ENCODE measurements around the gene S100A8. TPM values are rescaled to one million over a fixed set of nuclear protein-coding genes. Genes with fewer than 3 reads are reported as not detected.
A peak's percentile ranks its signal among the peaks of the same experiment; 100 is the strongest.

Gene S100A8
- total RNA-seq, 2 donors from 2014 or later = 19.1 to 37.1 TPM

DNA sequence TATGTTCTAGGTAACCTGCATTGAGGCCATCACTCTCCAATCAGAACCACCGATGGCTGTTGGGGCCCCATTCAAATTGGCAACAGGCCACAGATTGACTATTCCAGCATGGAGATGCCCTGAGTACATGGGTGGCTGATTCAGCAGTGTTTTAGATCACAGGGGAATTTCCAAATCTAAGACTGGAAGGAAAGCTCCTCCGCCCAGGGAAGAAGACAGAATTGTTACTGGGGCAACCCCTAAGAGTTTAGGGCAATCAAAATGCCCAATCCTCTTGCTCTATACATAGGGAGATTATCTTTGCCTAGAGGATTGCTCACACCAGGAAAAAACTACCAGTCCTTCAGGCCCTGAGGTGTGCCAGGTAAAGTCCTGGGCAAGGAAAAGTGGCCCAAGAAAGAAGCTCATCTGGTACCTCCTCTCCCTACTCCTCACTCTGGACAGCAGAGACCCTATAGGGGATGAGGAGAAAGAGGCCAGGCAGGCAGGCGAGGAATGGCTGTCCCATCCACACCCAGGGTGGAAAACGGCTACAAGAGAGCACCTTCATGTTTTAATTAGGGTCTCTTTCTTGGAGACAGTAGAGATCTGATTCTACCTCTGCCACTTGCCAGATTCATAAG is 5.8 kb downstream of the S100A8 start:
- no peak overlapping the region for H3K27ac ChIP-seq

DNA sequence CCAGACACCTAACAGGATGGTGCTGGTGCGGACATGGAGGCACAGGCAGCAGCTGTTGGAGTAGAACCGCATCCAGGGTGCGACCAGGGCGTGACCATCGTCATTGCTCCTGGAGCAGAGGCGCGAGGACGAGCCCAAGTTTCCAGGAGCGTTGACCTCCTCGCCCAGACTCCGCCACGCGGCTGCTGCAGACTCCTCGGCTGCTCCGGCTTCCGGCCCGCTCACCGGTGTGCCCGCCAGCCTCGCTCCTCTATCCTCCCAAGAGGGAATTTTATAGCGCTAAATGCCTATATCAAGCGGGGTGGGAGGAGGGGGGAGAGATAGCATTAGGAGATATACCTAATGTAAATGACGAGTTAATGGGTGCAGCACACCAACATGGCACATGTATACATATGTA is 10.2 kb downstream of the S100A8 start:
- DNase-seq (ENCODE audit: low spot score) = peak; percentile 16
- peaks cover 0 to 19% of the 10 kb centered on the region in 2 donors for H3K9me3 ChIP-seq
- TF ChIP-seq, protein P1, sequence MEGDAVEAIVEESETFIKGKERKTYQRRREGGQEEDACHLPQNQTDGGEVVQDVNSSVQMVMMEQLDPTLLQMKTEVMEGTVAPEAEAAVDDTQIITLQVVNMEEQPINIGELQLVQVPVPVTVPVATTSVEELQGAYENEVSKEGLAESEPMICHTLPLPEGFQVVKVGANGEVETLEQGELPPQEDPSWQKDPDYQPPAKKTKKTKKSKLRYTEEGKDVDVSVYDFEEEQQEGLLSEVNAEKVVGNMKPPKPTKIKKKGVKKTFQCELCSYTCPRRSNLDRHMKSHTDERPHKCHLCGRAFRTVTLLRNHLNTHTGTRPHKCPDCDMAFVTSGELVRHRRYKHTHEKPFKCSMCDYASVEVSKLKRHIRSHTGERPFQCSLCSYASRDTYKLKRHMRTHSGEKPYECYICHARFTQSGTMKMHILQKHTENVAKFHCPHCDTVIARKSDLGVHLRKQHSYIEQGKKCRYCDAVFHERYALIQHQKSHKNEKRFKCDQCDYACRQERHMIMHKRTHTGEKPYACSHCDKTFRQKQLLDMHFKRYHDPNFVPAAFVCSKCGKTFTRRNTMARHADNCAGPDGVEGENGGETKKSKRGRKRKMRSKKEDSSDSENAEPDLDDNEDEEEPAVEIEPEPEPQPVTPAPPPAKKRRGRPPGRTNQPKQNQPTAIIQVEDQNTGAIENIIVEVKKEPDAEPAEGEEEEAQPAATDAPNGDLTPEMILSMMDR (IDR thresholded peaks at IDR 0.05) = no peak
- no peaks in the 10 kb centered on the region for H3K27me3 ChIP-seq
- H3K4me3 ChIP-seq = no peak overlapping the region
- no peak overlapping the region for H3K27ac ChIP-seq
- no peaks in the 10 kb centered on the region for H3K4me1 ChIP-seq
- no peaks in the 10 kb centered on the region for H3K36me3 ChIP-seq

More for the DNA sequence above, 5.8 kb downstream of the S100A8 start:
- no peak overlapping the region for H3K4me3 ChIP-seq
- no peaks in the 10 kb centered on the region for H3K27me3 ChIP-seq
- DNase-seq (ENCODE audit: low spot score) = peak; percentile 21
- H3K9me3 ChIP-seq = peaks cover 0 to 19% of the 10 kb centered on the region in 2 donors
- TF ChIP-seq, protein P1 (IDR thresholded peaks at IDR 0.05) = no peak
- H3K4me1 ChIP-seq = no peaks in the 10 kb centered on the region
- H3K36me3 ChIP-seq = no peaks in the 10 kb centered on the region

DNA sequence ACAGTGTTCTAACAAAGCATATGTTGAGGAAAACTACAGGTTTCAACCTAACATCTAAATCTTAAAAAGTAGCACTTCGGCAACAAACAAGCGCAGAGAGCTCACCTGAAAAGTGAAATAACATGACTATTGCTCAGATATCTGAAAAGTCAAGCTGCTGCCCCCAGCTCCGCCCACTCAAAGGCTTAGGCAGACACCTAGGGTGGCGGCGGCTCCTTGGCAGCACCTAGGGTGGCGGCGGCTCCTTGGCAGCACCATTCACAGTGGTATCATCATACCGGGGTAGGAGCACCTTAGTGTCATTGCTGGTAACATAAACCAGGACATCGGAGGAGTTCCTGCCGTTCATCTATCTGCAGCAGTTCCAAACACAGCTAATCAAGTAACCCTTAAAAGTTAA is 11.3 kb downstream of the S100A8 start:
- peaks cover 0 to 19% of the 10 kb centered on the region in 2 donors for H3K9me3 ChIP-seq
- no peaks in the 10 kb centered on the region for H3K4me1 ChIP-seq
- H3K4me3 ChIP-seq = no peak overlapping the region
- TF ChIP-seq, protein P1 (IDR thresholded peaks at IDR 0.05) = no peak
- H3K27me3 ChIP-seq = no peaks in the 10 kb centered on the region
- no peak overlapping the region for H3K27ac ChIP-seq
- H3K36me3 ChIP-seq = no peaks in the 10 kb centered on the region
- no peak for DNase-seq (ENCODE audit: low spot score)

DNA sequence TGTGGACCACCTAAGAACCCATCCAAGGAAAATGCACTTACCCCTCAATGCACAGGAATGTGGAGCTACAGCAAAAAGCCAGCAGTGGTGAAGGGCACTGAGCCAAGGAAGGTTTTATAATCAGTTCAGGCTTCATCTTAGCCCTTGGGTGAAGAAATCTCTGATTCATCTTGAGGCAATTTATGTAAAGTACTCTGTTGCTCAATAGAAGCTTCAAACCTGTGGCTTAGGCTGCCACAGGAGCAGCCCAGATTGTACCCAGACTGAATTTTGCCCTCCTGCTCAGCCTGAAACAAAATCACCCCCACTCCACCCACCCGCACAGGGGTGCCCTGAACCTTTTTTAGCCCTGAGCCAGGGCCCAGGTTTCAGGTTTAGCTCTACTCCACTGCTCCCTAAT is 15.4 kb downstream of the S100A8 start, which contains the start of gene S100A12:
Gene S100A12 (minus strand): TSS at position 111 of the 400 bp plus-strand sequence. CDS start 1,029 bp downstream, outside the sequence.
- TF ChIP-seq, protein P1 (IDR thresholded peaks at IDR 0.05) = no peak
- Histone ChIP-seq H3K4me3 (no peak within 1 kb of the TSS), H3K27ac (no peak within 1 kb of the TSS), H3K9me3 (no peaks in the 10 kb centered on the region), H3K36me3 (no peaks in the 10 kb centered on the region), H3K27me3 (no peaks in the 10 kb centered on the region), H3K4me1 (no peaks in the 10 kb centered on the region)
- no peak for DNase-seq (ENCODE audit: low spot score)

DNA sequence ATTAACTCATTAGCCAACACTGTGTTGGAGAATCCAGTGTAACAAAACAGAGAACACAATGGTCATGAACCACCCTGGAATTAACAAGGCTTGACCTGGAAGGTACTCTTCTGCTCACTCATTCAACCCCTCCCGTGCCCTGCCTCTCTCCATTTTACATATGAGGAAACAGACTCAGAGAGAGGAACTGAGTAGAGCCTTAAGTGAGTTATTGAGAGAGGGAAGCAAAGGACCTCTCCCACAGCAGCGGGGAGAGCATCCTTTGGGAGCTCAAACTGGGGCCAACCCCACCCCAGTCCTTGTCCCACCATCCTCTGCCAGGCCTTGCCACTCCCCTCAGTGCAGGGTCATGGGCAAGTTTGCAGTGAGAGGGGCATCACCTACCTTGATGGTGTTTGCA is 16.8 kb downstream of the S100A8 start:
- TF ChIP-seq, protein P1 (IDR thresholded peaks at IDR 0.05) = no peak
- Histone ChIP-seq H3K4me3 (no peak overlapping the region), H3K4me1 (no peaks in the 10 kb centered on the region), H3K27ac (no peak overlapping the region), H3K9me3 (no peaks in the 10 kb centered on the region), H3K36me3 (no peaks in the 10 kb centered on the region), H3K27me3 (no peaks in the 10 kb centered on the region)
- DNase-seq (ENCODE audit: low spot score) = peak; percentile 52

DNA sequence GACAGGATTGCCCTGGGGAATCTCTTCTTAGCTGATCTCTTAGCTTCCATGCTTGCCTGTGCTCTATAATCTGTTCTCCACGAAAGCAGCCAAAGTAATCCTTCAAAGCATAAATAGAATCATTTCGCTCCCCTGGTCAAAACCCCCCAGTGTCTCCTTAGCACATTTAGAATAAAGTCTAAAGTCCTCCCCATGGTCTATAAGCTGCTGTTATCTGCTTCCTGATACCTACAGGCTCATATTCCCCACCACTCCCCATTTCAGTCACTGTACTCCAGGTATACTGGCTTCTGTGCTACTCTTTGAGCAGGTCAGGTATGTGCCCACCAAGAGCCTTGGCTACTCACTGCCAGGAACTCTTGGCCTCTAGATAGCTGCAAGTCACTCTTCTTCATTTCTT is 18.3 kb downstream of the S100A8 start:
- no peaks in the 10 kb centered on the region for H3K27me3 ChIP-seq
- DNase-seq (ENCODE audit: low spot score) = no peak
- H3K36me3 ChIP-seq = no peaks in the 10 kb centered on the region
- H3K27ac ChIP-seq = no peak overlapping the region
- H3K4me1 ChIP-seq = no peaks in the 10 kb centered on the region
- TF ChIP-seq, protein P1 (IDR thresholded peaks at IDR 0.05) = no peak
- H3K9me3 ChIP-seq = no peaks in the 10 kb centered on the region
- H3K4me3 ChIP-seq = no peak overlapping the region

Measured in right atrium auricular region (tissue), 2 donors.